ENCODE results near the gene TUBGCP6. TPM values are rescaled to one million over a fixed set of nuclear protein-coding genes. Genes with fewer than 3 reads are reported as not detected.

Gene TUBGCP6
- total and polyA plus RNA-seq, 10 of the 15 experiments (the other 5 are each of a cell fraction or from before 2014, with no cell fraction given): 0.74 to 41.4 (median 19.4) TPM

GRCh38 chr22:50227579-50228215 lies 17.1 kb downstream of the TUBGCP6 start (continued):
- no peak for TF ChIP-seq PML (IDR thresholded peaks at IDR 0.05; ENCODE audit: low read length)
- TF ChIP-seq MTA2 (IDR thresholded peaks at IDR 0.05; ENCODE audit: low read depth): no peak
- TF ChIP-seq PBX3 (IDR thresholded peaks at IDR 0.05; ENCODE audit: insufficient replicate concordance, low read depth, low read length): no peak
- TF ChIP-seq ASH2L (IDR thresholded peaks at IDR 0.05; ENCODE audit: borderline replicate concordance, low read depth): no peak
- TF ChIP-seq MTA3 (IDR thresholded peaks at IDR 0.05; ENCODE audit: borderline replicate concordance, low read length): no peak

- in situ Hi-C loops (cut with MboI): no loop called here
- ChIA-PET CTCF (no interaction called here), POLR2A (no interaction called here), RAD21 (ENCODE audit: unreplicated experiment) (no interaction called here), SMC1A (ENCODE audit: uncharacterized antibody, unreplicated experiment) (interaction anchor here (1.3 kb wide), 1 partner anchor 78 kb away, joined by 3 read pairs; no protein-coding TSS in a partner anchor)
- BruUV-seq (replicated peaks): no TSS peak
- Histone ChIP-seq H3K27me3 (replicated peaks in 1 of 2; ENCODE audit: control insufficient read depth in 2 of 2, insufficient read depth in 2 of 2, low read length in 1 of 2) (no peaks in the 10 kb centered on the region), H4K20me1 (ENCODE audit: control insufficient read depth, insufficient read depth) (no peaks in the 10 kb centered on the region), H3K9ac (ENCODE audit: control insufficient read depth, insufficient read depth, low read length) (no peak overlapping the region), H3K4me3 (no peak overlapping the region), H3K27ac (ENCODE audit: control insufficient read depth, insufficient read depth) (no peak overlapping the region), H3K79me2 (ENCODE audit: control insufficient read depth, insufficient read depth, low read length) (no peaks in the 10 kb centered on the region), H3K4me2 (ENCODE audit: control insufficient read depth, insufficient read depth) (no peak overlapping the region), H3K4me1 (ENCODE audit: control insufficient read depth, insufficient read depth, low read length) (no peaks in the 10 kb centered on the region), H2AFZ (ENCODE audit: control insufficient read depth, low read depth, low read length) (no peak overlapping the region), H3K9me3 (replicated peaks; ENCODE audit: control insufficient read depth, insufficient read depth, low read length) (no peaks in the 10 kb centered on the region), H3K36me3 (ENCODE audit: control insufficient read depth in 2 of 2, insufficient read depth in 2 of 2, low read length in 1 of 2) (peaks cover 9 to 21% of the 10 kb centered on the region in 2 experiments; a peak in 3 of 4 replicates)
- intact Hi-C loops (cut with micrococcal nuclease; ENCODE audit: unreplicated experiment): no loop called here
- FAIRE-seq: no peak
- DNase-seq (ENCODE audit: low read depth, low spot score): no peak
- ATAC-seq: no peak
- WGBS (ENCODE audit: insufficient coverage, insufficient replicate concordance, low lambda C conversion rate, missing lambda C conversion rate): 89% methylated on average over 12 of the region's 18 CpGs
- TF ChIP-seq CBX5 (IDR thresholded peaks at IDR 0.05; ENCODE audit: low read depth) (no peak), NFXL1 (IDR thresholded peaks at IDR 0.05; ENCODE audit: borderline replicate concordance) (no peak), SUPT20H (IDR thresholded peaks at IDR 0.05; ENCODE audit: borderline replicate concordance, control insufficient read depth, low read depth, low read length) (no peak), PML (IDR thresholded peaks at IDR 0.05; ENCODE audit: low read length) (no peak), NFYB (IDR thresholded peaks at IDR 0.05; ENCODE audit: insufficient read depth, low read depth, low read length) (no peak), E4F1 (IDR thresholded peaks at IDR 0.05; ENCODE audit: borderline replicate concordance, partially characterized antibody) (no peak), ZBTB40 (IDR thresholded peaks at IDR 0.05; ENCODE audit: borderline replicate concordance) (no peak), TCF12 (IDR thresholded peaks at IDR 0.05; ENCODE audit: low read depth, low read length) (no peak)
Observed at GRCh38 chr22:50226875-50227165, 18.0 kb downstream of the TUBGCP6 start.
